Stimulated activated CD8-positive, alpha-beta memory T cell treated with anti-CD3 and anti-CD28 coated beads, Interleukin-7, amount 100 ng/mL, for 1 hour (primary cell): ENCODE measurements around the gene SERPIND1.
"Not testable (repeated sequence)": the region's sequence is repeated elsewhere in the genome, so short reads cannot be mapped to it uniquely, and the experiment has no call there.

ENCODE experiments used
- DNase-seq, 2 donors: peaks; one replicate each; pipeline ENCODE4 v3.0.0-alpha.2; 2020; ENCODE audit warnings: low read depth in 2 of 2

Gene SERPIND1

GRCh38 chr22:20813056-20813455 is 39.1 kb downstream of the SERPIND1 start:
- no peak for DNase-seq

GRCh38 chr22:20814221-20814808 is 40.4 kb downstream of the SERPIND1 start:
- DNase-seq = no peak

- DNase-seq = no peak
Measured at GRCh38 chr22:20815477-20816050, 41.7 kb downstream of the SERPIND1 start.

- no peak for DNase-seq
Measured at GRCh38 chr22:20816559-20816958, 42.6 kb downstream of the SERPIND1 start.

- DNase-seq = no peak
Measured at GRCh38 chr22:20818471-20818870, 44.6 kb downstream of the SERPIND1 start.

- DNase-seq = no peak
Measured at GRCh38 chr22:20819471-20819870, 45.6 kb downstream of the SERPIND1 start.

GRCh38 chr22:20821717-20822239 is 47.9 kb downstream of the SERPIND1 start:
- not testable (repeated sequence) for DNase-seq

- no peak for DNase-seq
Measured at GRCh38 chr22:20822240-20822639, 48.3 kb downstream of the SERPIND1 start.

- no peak for DNase-seq
Measured at GRCh38 chr22:20823264-20823663, 49.4 kb downstream of the SERPIND1 start.

- DNase-seq = not testable (repeated sequence)
Measured at GRCh38 chr22:20825216-20825615, 51.3 kb downstream of the SERPIND1 start.

GRCh38 chr22:20825624-20826023 is 51.7 kb downstream of the SERPIND1 start:
- no peak for DNase-seq

GRCh38 chr22:20826373-20827152 is 52.6 kb downstream of the SERPIND1 start:
- DNase-seq = not testable (repeated sequence)

GRCh38 chr22:20829491-20830134 is 55.7 kb downstream of the SERPIND1 start:
- no peak for DNase-seq

GRCh38 chr22:20833225-20833665 is 59.3 kb downstream of the SERPIND1 start:
- DNase-seq = no peak

GRCh38 chr22:20834206-20834605 is 60.3 kb downstream of the SERPIND1 start:
- no peak for DNase-seq

GRCh38 chr22:20834725-20835124 is 60.8 kb downstream of the SERPIND1 start:
- no peak for DNase-seq
